ENCODE results near the gene WWC2.

DNA sequence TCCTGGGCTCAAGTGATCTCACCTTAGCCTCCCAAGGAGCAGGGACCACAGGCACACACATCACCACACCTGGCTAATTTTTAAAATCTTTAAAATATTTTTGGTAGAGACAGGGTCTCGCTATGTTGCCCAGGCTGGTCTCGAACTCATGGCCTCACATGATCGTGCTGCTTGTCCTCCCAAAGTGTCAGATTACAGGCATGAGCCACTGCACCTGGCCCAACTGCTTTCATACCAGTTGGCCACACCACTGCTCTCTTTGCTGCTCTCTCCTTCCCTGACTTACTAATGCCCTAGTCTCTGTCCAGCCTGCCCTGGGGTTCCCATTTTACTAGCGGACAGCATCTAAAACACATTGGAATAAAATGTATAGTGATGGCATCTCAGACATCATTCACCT, 153.9 kb downstream of the WWC2 start:
- TF ChIP-seq ZNF274 (IDR thresholded peaks at IDR 0.05; ENCODE audit: low read depth, low read length) (no peak), YY1 (IDR thresholded peaks at IDR 0.05; ENCODE audit: insufficient read depth, insufficient read length) (no peak)
